ENCODE results near the gene FAM177A1. TPM values are rescaled to one million over a fixed set of nuclear protein-coding genes. Genes with fewer than 3 reads are reported as not detected.

Gene FAM177A1
- total RNA-seq, 1 experiment from 2014 or later: 15.7 TPM

- Histone ChIP-seq H3K9me3 (no peaks in the 10 kb centered on the region; the same call in 1 of the 2 replicates), H3K36me3 (peaks cover 15% of the 10 kb centered on the region), H3K27me3 (no peaks in the 10 kb centered on the region), H3K4me3 (no peak overlapping the region)
- no peak for DNase-seq
Measured at GRCh38 chr14:35113308-35113950, 67.4 kb downstream of the FAM177A1 start.

- DNase-seq: no peak
- Histone ChIP-seq H3K4me3 (no peak overlapping the region), H3K36me3 (peaks cover 15% of the 10 kb centered on the region), H3K27me3 (no peaks in the 10 kb centered on the region), H3K9me3 (no peaks in the 10 kb centered on the region; the same call in 1 of the 2 replicates)
Measured at GRCh38 chr14:35114036-35114435, 68.0 kb downstream of the FAM177A1 start.

GRCh38 chr14:35116242-35116641, 70.2 kb downstream of the FAM177A1 start:
- no peaks in the 10 kb centered on the region; the same call in 1 of the 2 replicates for H3K9me3 ChIP-seq
- H3K27me3 ChIP-seq: no peaks in the 10 kb centered on the region
- H3K36me3 ChIP-seq: peaks cover 11% of the 10 kb centered on the region
- no peak overlapping the region for H3K4me3 ChIP-seq
- DNase-seq: no peak

GRCh38 chr14:35117112-35117511, 71.0 kb downstream of the FAM177A1 start:
- H3K4me3 ChIP-seq: no peak overlapping the region
- H3K27me3 ChIP-seq: no peaks in the 10 kb centered on the region
- no peak for DNase-seq
- no peaks in the 10 kb centered on the region for H3K9me3 ChIP-seq
- peaks cover 7% of the 10 kb centered on the region for H3K36me3 ChIP-seq

GRCh38 chr14:35121026-35121886, 75.2 kb downstream of the FAM177A1 start:
- H3K27me3 ChIP-seq: no peaks in the 10 kb centered on the region
- peak; percentile 15 for DNase-seq
- peaks cover 4% of the 10 kb centered on the region for H3K36me3 ChIP-seq

GRCh38 chr14:35121887-35122695, 76.0 kb downstream of the FAM177A1 start, which contains the start of the genes PPP2R3C and PRORP:
TSS of gene PPP2R3C (minus strand) at chr14:35121990. CDS start at chr14:35121959, 31 bp downstream.
TSS of gene PRORP (plus strand) at chr14:35122552. CDS start at chr14:35123246, 694 bp downstream.
- DNase-seq: peak; percentile 86
- Histone ChIP-seq H3K4me3 (peak within 1 kb of the TSS; percentile 66), H3K9me3 (no peaks in the 10 kb centered on the region), H3K36me3 (peaks cover 4% of the 10 kb centered on the region), H3K27me3 (no peaks in the 10 kb centered on the region)

More at GRCh38 chr14:35121026-35121886, 75.2 kb downstream of the FAM177A1 start:
- H3K9me3 ChIP-seq: no peaks in the 10 kb centered on the region
- peak overlapping the region; percentile 66 for H3K4me3 ChIP-seq

GRCh38 chr14:35122696-35123387, 76.8 kb downstream of the FAM177A1 start:
- H3K27me3 ChIP-seq: no peaks in the 10 kb centered on the region
- H3K4me3 ChIP-seq: peak overlapping the region; percentile 66
- no peaks in the 10 kb centered on the region for H3K9me3 ChIP-seq
- H3K36me3 ChIP-seq: peaks cover 4% of the 10 kb centered on the region
- no peak for DNase-seq

- Histone ChIP-seq H3K4me3 (peak overlapping the region; percentile 66), H3K27me3 (no peaks in the 10 kb centered on the region), H3K36me3 (peaks cover 4% of the 10 kb centered on the region), H3K9me3 (no peaks in the 10 kb centered on the region)
- no peak for DNase-seq
Measured at GRCh38 chr14:35123388-35123703, 77.3 kb downstream of the FAM177A1 start.

GRCh38 chr14:35124127-35124526, 78.1 kb downstream of the FAM177A1 start:
- no peak for DNase-seq
- Histone ChIP-seq H3K27me3 (no peaks in the 10 kb centered on the region), H3K4me3 (no peak overlapping the region), H3K36me3 (peaks cover 4% of the 10 kb centered on the region), H3K9me3 (no peaks in the 10 kb centered on the region)

Other genes starting within 250 kb of the FAM177A1 start
- gene BAZ1A, start 170.9 kb upstream of the FAM177A1 start, total RNA-seq (2014; rRNA removed; shearing (Covaris generic); ENCODE audit: low replicate concordance): 20.4 and 21.8 TPM in 2 replicates
- 41.9 and 52.3 TPM in 2 replicates for gene SRP54, start 63.3 kb upstream of the FAM177A1 start, total RNA-seq (2014; rRNA removed; shearing (Covaris generic); ENCODE audit: low replicate concordance)
- 13.3 and 18.0 TPM in 2 replicates for gene PPP2R3C, start 75.7 kb downstream of the FAM177A1 start, total RNA-seq (2014; rRNA removed; shearing (Covaris generic); ENCODE audit: low replicate concordance)
- gene PRORP, start 76.3 kb downstream of the FAM177A1 start, total RNA-seq (2014; rRNA removed; shearing (Covaris generic); ENCODE audit: low replicate concordance): 17.8 and 21.2 TPM in 2 replicates
- gene PSMA6, start 246.1 kb downstream of the FAM177A1 start, total RNA-seq (2014; rRNA removed; shearing (Covaris generic); ENCODE audit: low replicate concordance): 302 and 372 TPM in 2 replicates

All from MG63 (cell line).